RWPE2 (cell line): ENCODE data around the gene USP37.

Source experiments
- ATAC-seq: fragments of 200-7000 bp; cut with Tn5 transposase; 3 replicates; pipeline ENCODE4 v1.9.1; 2021; ENCODE audit warnings: low read depth
- DNase-seq: peaks from one replicate; pipeline ENCODE4 v3.0.0-alpha.2; 2020; ENCODE audit warnings: low spot score
- H3K27ac ChIP-seq: fragments of 450-650 bp; 2 replicates; pipeline ENCODE4 v1.5.1; 2017; ENCODE audit warnings: mild to moderate bottlenecking; ENCODE audit not compliant: poor library complexity, severe bottlenecking
- H3K27me3 ChIP-seq: fragments of 250-450 bp; sonication (Bioruptor Pico); 2 replicates; pipeline ENCODE4 v1.5.1; 2021; ENCODE audit warnings: mild to moderate bottlenecking, moderate library complexity; ENCODE audit not compliant: insufficient read depth, poor library complexity, severe bottlenecking
- H3K36me3 ChIP-seq: fragments of 250-450 bp; sonication (Bioruptor Pico); 2 replicates; pipeline ENCODE4 v1.5.1; 2020; ENCODE audit warnings: low read depth, mild to moderate bottlenecking, moderate library complexity
- H3K4me1 ChIP-seq: fragments of 250-450 bp; sonication (Bioruptor Pico); 2 replicates; pipeline ENCODE4 v1.5.1; 2021; ENCODE audit warnings: mild to moderate bottlenecking, moderate library complexity; ENCODE audit not compliant: insufficient read depth, poor library complexity, severe bottlenecking
- H3K4me3 ChIP-seq: fragments of 250-450 bp; sonication (Bioruptor Pico); 2 replicates; pipeline ENCODE4 v1.5.1; 2021; ENCODE audit warnings: mild to moderate bottlenecking, moderate library complexity; ENCODE audit not compliant: severe bottlenecking
- H3K9me3 ChIP-seq: fragments of 250-450 bp; sonication (Bioruptor Pico); 2 replicates; pipeline ENCODE4 v1.5.1; 2021; ENCODE audit warnings: mild to moderate bottlenecking, moderate library complexity; ENCODE audit not compliant: severe bottlenecking
- TF ChIP-seq, protein P1 (sequence below): fragments of 450-650 bp; IDR thresholded peaks from one replicate; pipeline ENCODE4 v1.5.1; 2017; ENCODE audit warnings: mild to moderate bottlenecking, moderate library complexity; ENCODE audit not compliant: poor library complexity, severe bottlenecking

The USP37 gene

DNA sequence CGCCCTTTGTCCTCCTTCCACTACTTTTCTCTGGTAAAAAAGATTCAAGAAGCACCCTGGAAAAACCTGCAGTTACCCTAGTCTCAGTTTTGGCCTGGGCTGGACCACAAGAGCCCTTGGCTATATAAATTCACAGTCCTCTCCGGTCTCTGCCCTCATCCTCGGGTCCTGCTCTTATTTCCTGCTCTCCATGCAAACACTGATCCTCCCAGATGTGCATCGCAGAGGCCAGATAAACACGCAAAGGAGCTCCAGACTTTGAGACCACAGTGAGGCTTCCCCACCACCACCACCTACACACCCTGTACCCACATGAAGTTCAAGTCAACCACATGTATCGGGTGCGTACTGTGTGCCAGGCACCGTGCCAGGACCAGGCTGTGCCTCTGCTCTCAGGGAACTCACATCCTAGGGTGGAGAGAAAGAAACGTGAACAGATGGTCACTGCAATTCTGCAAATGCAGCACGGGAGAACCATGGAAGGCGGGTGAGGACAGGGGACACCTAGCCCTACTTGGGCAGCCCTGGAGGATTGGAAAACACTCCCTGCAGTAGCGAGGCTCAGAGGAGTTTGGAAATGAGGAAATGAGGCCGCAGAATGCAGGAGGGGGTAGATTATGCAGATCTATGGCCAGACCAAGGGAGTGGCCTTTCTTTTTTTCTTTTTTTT is 161.1 kb downstream of the USP37 start:
- no peak for DNase-seq
- Histone ChIP-seq H3K27me3 (no peaks in the 10 kb centered on the region), H3K27ac (peak overlapping the region; percentile 66), H3K4me1 (peaks cover 12% of the 10 kb centered on the region), H3K9me3 (no peaks in the 10 kb centered on the region), H3K4me3 (peak overlapping the region; percentile 23), H3K36me3 (peaks cover 24% of the 10 kb centered on the region)
- peak; percentile 8; the same call in 2 of the 3 replicates for ATAC-seq
- TF ChIP-seq, protein P1, sequence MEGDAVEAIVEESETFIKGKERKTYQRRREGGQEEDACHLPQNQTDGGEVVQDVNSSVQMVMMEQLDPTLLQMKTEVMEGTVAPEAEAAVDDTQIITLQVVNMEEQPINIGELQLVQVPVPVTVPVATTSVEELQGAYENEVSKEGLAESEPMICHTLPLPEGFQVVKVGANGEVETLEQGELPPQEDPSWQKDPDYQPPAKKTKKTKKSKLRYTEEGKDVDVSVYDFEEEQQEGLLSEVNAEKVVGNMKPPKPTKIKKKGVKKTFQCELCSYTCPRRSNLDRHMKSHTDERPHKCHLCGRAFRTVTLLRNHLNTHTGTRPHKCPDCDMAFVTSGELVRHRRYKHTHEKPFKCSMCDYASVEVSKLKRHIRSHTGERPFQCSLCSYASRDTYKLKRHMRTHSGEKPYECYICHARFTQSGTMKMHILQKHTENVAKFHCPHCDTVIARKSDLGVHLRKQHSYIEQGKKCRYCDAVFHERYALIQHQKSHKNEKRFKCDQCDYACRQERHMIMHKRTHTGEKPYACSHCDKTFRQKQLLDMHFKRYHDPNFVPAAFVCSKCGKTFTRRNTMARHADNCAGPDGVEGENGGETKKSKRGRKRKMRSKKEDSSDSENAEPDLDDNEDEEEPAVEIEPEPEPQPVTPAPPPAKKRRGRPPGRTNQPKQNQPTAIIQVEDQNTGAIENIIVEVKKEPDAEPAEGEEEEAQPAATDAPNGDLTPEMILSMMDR = no peak

DNA sequence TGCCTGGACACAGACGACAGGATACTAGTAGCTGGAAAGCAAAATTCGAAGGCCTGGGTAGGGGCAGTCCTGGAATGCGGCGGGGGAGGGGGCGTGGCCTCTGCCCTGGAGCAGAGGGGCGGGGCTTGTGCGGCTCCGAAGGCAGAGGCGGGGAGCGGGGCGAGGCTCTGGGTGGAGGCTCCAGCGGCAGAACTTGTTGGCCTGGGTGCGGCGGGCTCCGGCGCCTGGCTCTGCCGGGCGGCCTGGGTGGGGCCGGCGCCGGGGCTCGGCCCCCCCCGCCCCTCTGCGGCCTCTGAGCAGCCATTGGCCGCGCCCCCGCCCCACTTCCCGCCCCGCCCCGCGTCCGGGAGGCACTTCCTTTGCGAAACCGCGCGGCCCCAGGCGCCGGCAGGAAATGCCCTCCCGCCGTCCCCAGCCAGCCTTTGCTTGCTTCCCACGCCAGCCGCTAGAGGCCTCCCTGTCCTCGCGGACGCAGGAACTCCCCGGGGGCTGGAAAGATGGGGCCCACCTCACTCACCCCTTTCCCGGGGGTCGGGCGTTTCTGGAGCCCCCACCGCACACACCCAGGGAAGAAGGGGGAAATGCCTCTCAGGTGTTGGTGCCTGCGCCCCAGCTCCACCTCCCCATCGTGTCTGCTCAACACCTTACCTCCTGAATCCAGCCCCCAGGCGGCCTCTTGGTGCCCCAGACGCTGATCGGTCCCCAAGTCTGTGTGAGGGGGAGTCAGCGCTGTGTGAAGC is 161.8 kb downstream of the USP37 start:
- peak; percentile 84 for ATAC-seq
- H3K9me3 ChIP-seq = no peaks in the 10 kb centered on the region
- no peaks in the 10 kb centered on the region for H3K27me3 ChIP-seq
- peaks cover 31% of the 10 kb centered on the region for H3K36me3 ChIP-seq
- peaks cover 12% of the 10 kb centered on the region for H3K4me1 ChIP-seq
- peak overlapping the region; percentile 66 for H3K27ac ChIP-seq
- DNase-seq = peak; percentile 94
- peak overlapping the region; percentile 23 for H3K4me3 ChIP-seq
- TF ChIP-seq, protein P1 = peak; percentile 92

DNA sequence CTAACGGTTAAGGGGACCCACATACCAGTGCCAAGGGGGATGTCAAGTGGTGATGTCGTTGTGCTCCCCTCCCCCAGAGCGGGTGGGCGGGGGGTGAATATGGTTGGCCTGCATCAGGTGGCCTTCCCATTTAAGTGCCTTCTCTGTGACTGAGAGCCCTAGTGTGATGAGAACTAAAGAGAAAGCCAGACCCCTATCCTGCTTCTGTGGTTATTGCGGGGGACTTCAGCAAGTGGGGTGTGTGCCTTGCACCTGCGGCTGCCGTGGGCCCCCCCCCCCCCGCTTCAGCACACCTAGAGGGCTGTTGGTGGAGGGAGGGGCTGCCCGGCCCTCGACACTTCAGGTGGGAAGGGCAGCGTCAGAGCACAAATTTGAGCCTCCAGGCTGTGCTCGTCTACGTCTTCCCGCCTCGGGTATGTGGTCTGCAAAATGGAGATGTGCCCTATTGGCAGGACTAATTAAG is 162.4 kb downstream of the USP37 start:
- Histone ChIP-seq H3K27ac (peak overlapping the region; percentile 66), H3K36me3 (peaks cover 34% of the 10 kb centered on the region), H3K4me3 (peak overlapping the region; percentile 6), H3K9me3 (no peaks in the 10 kb centered on the region), H3K4me1 (peaks cover 12% of the 10 kb centered on the region), H3K27me3 (no peaks in the 10 kb centered on the region)
- no peak for ATAC-seq
- TF ChIP-seq, protein P1 = no peak
- DNase-seq = no peak

DNA sequence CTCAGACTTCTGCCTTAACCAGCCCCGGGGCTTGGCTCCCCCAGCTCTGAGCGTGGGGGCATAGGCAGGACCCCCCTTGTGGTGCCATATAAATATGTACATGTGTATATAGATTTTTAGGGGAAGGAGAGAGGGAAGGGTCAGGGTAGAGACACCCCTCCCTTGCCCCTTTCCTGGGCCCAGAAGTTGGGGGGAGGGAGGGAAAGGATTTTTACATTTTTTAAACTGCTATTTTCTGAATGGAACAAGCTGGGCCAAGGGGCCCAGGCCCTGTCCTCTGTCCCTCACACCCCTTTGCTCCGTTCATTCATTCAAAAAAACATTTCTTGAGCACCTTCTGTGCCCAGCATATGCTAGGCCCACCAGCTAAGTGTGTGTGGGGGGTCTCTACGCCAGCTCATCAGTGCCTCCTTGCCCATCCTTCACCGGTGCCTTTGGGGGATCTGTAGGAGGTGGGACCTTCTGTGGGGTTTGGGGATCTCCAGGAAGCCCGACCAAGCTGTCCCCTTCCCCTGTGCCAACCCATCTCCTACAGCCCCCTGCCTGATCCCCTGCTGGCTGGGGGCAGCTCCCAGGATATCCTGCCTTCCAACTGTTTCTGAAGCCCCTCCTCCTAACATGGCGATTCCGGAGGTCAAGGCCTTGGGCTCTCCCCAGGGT is 162.9 kb downstream of the USP37 start:
- Histone ChIP-seq H3K27ac (peak overlapping the region; percentile 66), H3K4me3 (no peak overlapping the region), H3K4me1 (peaks cover 12% of the 10 kb centered on the region), H3K36me3 (peaks cover 34% of the 10 kb centered on the region), H3K27me3 (no peaks in the 10 kb centered on the region), H3K9me3 (no peaks in the 10 kb centered on the region)
- ATAC-seq = no peak
- DNase-seq = no peak
- TF ChIP-seq, protein P1 = no peak
